HEK293T (cell line): ENCODE measurements around the gene ACOXL.

Experiments
- ARNT ChIP-seq: fragments of 450-650 bp; IDR thresholded peaks from 2 replicates; pipeline ENCODE4 v1.6.1; 2017; ENCODE audit warnings: mild to moderate bottlenecking
- BHLHE40 ChIP-seq: fragments of 450-650 bp; IDR thresholded peaks from 2 replicates; pipeline ENCODE4 v1.6.1; 2016; ENCODE audit warnings: mild to moderate bottlenecking, moderate library complexity, borderline replicate concordance
- ELF4 ChIP-seq: fragments of 450-650 bp; IDR thresholded peaks from 2 replicates; pipeline ENCODE4 v1.6.1; 2017; ENCODE audit warnings: antibody characterized with exemption
- FOXM1 ChIP-seq: fragments of 450-650 bp; IDR thresholded peaks from 2 replicates; pipeline ENCODE4 v1.6.1; 2017; ENCODE audit warnings: mild to moderate bottlenecking, borderline replicate concordance
- HDGF ChIP-seq: fragments of 450-650 bp; IDR thresholded peaks from 2 replicates; pipeline ENCODE4 v1.6.1; 2017; ENCODE audit warnings: antibody characterized with exemption, borderline replicate concordance
- NFRKB ChIP-seq: fragments of 450-650 bp; IDR thresholded peaks from 2 replicates; pipeline ENCODE4 v1.6.1; 2016; ENCODE audit warnings: mild to moderate bottlenecking, moderate library complexity
- SP1 ChIP-seq: fragments of 450-650 bp; IDR thresholded peaks from 2 replicates; pipeline ENCODE4 v1.6.1; 2017
- ZNF384 ChIP-seq: fragments of 450-650 bp; IDR thresholded peaks from 2 replicates; pipeline ENCODE4 v1.6.1; 2016

GRCh38 chr2:111037128-111037527, 304.8 kb downstream of the ACOXL start:
- TF ChIP-seq FOXM1 (no peak), NFRKB (no peak), BHLHE40 (no peak), ARNT (no peak), SP1 (no peak), HDGF (no peak), ZNF384 (no peak), ELF4 (no peak)
